ENCODE results near the gene DIS3L2. TPM values are rescaled to one million over a fixed set of nuclear protein-coding genes. Genes with fewer than 3 reads are reported as not detected.

Gene DIS3L2
- total and polyA plus RNA-seq, 2 of the 8 experiments (the other 6 are each of a cell fraction or from before 2014, with no cell fraction given): 11.5 to 21.6 TPM

- Histone ChIP-seq H3K27ac (ENCODE audit: low read depth, low read length) (no peak overlapping the region), H3K9me3 (ENCODE audit: insufficient read depth in 2 of 2, low read depth in 1 of 2, low read length in 1 of 2) (no peaks in the 10 kb centered on the region), H3K18ac (ENCODE audit: extremely low read depth, low read length) (no peak overlapping the region), H4K20me1 (replicated peaks in 1 of 2; ENCODE audit: control insufficient read depth in 1 of 2, insufficient read depth in 2 of 2, low read length in 2 of 2) (no peaks in the 10 kb centered on the region), H3K14ac (ENCODE audit: insufficient read length) (no peak overlapping the region), H3K9ac (replicated peaks in 1 of 4; ENCODE audit: extremely low read depth in 1 of 4, low read depth in 3 of 4, low read length in 3 of 4) (no peak overlapping the region), H2BK15ac (ENCODE audit: low read length) (no peak overlapping the region), H3K23me2 (ENCODE audit: low read depth, low read length) (no peaks in the 10 kb centered on the region), H3K4ac (replicated peaks; ENCODE audit: insufficient read length, low read depth, low read length) (no peak overlapping the region), H3K79me2 (ENCODE audit: control insufficient read depth in 1 of 2, insufficient read depth in 2 of 2, low read length in 2 of 2) (no peaks in the 10 kb centered on the region), H3K27me3 (replicated peaks in 1 of 4; ENCODE audit: control insufficient read depth in 3 of 4, extremely low read depth in 1 of 4, insufficient read depth in 3 of 4, low read length in 3 of 4) (no peaks in the 10 kb centered on the region), H2AK5ac (ENCODE audit: low read depth, low read length) (no peak overlapping the region), H2BK20ac (ENCODE audit: low read length) (no peak overlapping the region), H3K4me3 (ENCODE audit: extremely low read depth in 1 of 4, insufficient read depth in 2 of 4, low read depth in 3 of 4, low read length in 4 of 4) (no peak overlapping the region), H3K4me2 (ENCODE audit: insufficient read depth in 1 of 2, low read depth in 2 of 2, low read length in 2 of 2) (no peak overlapping the region), H2BK120ac (replicated peaks; ENCODE audit: low read depth, low read length) (no peak overlapping the region), H2BK12ac (ENCODE audit: low read depth, low read length) (no peak overlapping the region), H3K23ac (ENCODE audit: insufficient read length) (no peak overlapping the region), H4K91ac (replicated peaks; ENCODE audit: insufficient read length, low read length) (no peak overlapping the region), H3K79me1 (ENCODE audit: low read depth, low read length) (no peaks in the 10 kb centered on the region), H3K4me1 (replicated peaks in 1 of 4; ENCODE audit: control insufficient read depth in 3 of 4, insufficient read depth in 4 of 4, low read length in 3 of 4) (no peaks in the 10 kb centered on the region), H4K8ac (ENCODE audit: extremely low read depth, insufficient read depth, low read length) (no peak overlapping the region), H2BK5ac (ENCODE audit: low read depth, low read length) (no peak overlapping the region), H4K5ac (ENCODE audit: insufficient read length, low read depth, low read length) (no peak overlapping the region), H3K56ac (replicated peaks; ENCODE audit: insufficient read length, low read depth, low read length) (no peak overlapping the region), H2AFZ (ENCODE audit: low read length) (no peak overlapping the region), H3K36me3 (ENCODE audit: control insufficient read depth in 2 of 4, insufficient read depth in 4 of 4, low read length in 3 of 4) (no peaks in the 10 kb centered on the region)
- FAIRE-seq (no peak), DNase-seq (ENCODE audit: low read depth in 1 of 2, low spot score in 2 of 2) (no peak)
- CTCF ChIA-PET (ENCODE audit: partially characterized antibody): interaction anchor here (0.9 to 3.4 kb wide), 9 partner anchors 10 to 315 kb away, joined by 3 to 16 read pairs (median 5); no protein-coding TSS in a partner anchor
- POLR2A ChIA-PET (ENCODE audit: partially characterized antibody): no interaction called here
- TF ChIP-seq SAP30 (IDR thresholded peaks at IDR 0.05; ENCODE audit: insufficient read depth, insufficient replicate concordance, low read length): no peak
- TF ChIP-seq EGR1 (IDR thresholded peaks at IDR 0.05; ENCODE audit: borderline replicate concordance, low read depth, low read length): no peak
- no peak for TF ChIP-seq EZH2 (IDR thresholded peaks at IDR 0.05; ENCODE audit: low read depth, low read length, severe bottlenecking)
- no peak for TF ChIP-seq KDM1A (IDR thresholded peaks at IDR 0.05; ENCODE audit: borderline replicate concordance, low read length)
- TF ChIP-seq SP1 (IDR thresholded peaks at IDR 0.05; ENCODE audit: low read depth, low read length): no peak
- no peak for TF ChIP-seq JUN (IDR thresholded peaks at IDR 0.05; ENCODE audit: low read depth, low read length)
- no peak for TF ChIP-seq SIRT6 (IDR thresholded peaks at IDR 0.05; ENCODE audit: low read length)
- no peak for TF ChIP-seq MAFK (IDR thresholded peaks at IDR 0.05; ENCODE audit: low read depth, low read length)
- TF ChIP-seq RAD21 (IDR thresholded peaks at IDR 0.05 in 1 of 2, conservative IDR thresholded peaks at IDR 0.05 in 1 of 2; ENCODE audit: low read depth in 2 of 2, low read length in 2 of 2): no peak
- TF ChIP-seq SP4 (IDR thresholded peaks at IDR 0.05; ENCODE audit: low read length): no peak
- TF ChIP-seq CHD2 (IDR thresholded peaks at IDR 0.05; ENCODE audit: low read length): no peak
- TF ChIP-seq RNF2 (IDR thresholded peaks at IDR 0.05; ENCODE audit: borderline replicate concordance, low read depth, low read length, missing control alignments, poor library complexity, severe bottlenecking): no peak
- TF ChIP-seq CTBP2 (IDR thresholded peaks at IDR 0.05; ENCODE audit: borderline replicate concordance, insufficient read depth, insufficient read length, low read length): no peak
- no peak for TF ChIP-seq CEBPB (IDR thresholded peaks at IDR 0.05; ENCODE audit: low read depth, low read length)
- 89% methylated on average over 10 of the region's 10 CpGs; no CpG with 5 or more reads in 1 of the 2 experiments for WGBS, 2 experiments (ENCODE audit: extremely low coverage in 1 of 2, insufficient coverage in 1 of 2, insufficient read length in 1 of 2, insufficient replicate concordance in 2 of 2, low coverage in 1 of 2, low lambda C conversion rate in 2 of 2, missing lambda C conversion rate in 1 of 2)
These were observed 279.4 kb downstream of the DIS3L2 start for GRCh38 chr2:232240906-232241305.

Data from H1 (cell line).